HG02763 (cell line): ENCODE measurements around the gene SLC2A13.

ENCODE experiments used
- ATAC-seq: cut with Tn5 transposase; IDR thresholded peaks from one replicate; pipeline ENCODE4 v1.9.1; 2021; ENCODE audit warnings: mild to moderate bottlenecking, moderate library complexity; ENCODE audit not compliant: unreplicated experiment

Gene SLC2A13

GRCh38 chr12:40002178-40003169 is 103.4 kb downstream of the SLC2A13 start:
- ATAC-seq = no peak

DNA sequence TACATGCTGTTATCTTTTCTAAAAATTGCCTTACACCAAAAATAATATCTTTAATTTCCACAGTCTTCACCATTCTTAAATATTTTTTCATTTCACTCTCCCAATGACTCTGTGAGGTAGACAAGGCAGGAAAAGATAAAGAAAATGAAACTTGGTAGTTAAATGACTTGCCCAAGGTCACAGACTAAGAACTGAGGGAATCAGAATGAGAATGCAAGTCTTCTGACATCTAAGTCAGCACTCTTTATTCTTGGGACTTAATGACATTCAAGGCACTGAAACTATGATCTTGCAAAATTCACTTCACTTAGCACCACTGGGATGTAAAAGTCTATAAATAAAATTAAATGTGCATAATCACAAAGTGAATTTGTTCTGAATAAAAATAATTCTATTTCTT is 104.5 kb downstream of the SLC2A13 start:
- ATAC-seq = no peak

DNA sequence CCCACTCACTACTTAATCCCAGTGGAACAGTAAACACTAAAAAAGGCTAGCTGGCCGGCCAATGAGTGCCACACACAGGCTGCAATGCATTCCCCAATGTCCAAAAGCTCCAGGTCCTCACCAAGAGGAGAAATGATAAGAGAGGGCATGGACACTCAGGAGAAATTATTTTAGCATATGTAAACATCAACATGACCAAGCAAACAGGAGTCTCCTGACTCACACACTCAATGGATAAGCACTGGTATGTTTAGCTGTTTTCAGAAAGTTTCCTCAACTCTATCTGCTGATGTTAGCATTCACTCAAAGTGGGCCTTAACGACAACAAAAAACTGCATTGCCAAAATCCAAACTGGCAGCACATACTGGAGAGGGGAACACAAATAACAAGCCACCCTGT is 105.0 kb downstream of the SLC2A13 start:
- no peak for ATAC-seq

- ATAC-seq = no peak
Observed at GRCh38 chr12:39993268-39993667, 112.6 kb downstream of the SLC2A13 start.

DNA sequence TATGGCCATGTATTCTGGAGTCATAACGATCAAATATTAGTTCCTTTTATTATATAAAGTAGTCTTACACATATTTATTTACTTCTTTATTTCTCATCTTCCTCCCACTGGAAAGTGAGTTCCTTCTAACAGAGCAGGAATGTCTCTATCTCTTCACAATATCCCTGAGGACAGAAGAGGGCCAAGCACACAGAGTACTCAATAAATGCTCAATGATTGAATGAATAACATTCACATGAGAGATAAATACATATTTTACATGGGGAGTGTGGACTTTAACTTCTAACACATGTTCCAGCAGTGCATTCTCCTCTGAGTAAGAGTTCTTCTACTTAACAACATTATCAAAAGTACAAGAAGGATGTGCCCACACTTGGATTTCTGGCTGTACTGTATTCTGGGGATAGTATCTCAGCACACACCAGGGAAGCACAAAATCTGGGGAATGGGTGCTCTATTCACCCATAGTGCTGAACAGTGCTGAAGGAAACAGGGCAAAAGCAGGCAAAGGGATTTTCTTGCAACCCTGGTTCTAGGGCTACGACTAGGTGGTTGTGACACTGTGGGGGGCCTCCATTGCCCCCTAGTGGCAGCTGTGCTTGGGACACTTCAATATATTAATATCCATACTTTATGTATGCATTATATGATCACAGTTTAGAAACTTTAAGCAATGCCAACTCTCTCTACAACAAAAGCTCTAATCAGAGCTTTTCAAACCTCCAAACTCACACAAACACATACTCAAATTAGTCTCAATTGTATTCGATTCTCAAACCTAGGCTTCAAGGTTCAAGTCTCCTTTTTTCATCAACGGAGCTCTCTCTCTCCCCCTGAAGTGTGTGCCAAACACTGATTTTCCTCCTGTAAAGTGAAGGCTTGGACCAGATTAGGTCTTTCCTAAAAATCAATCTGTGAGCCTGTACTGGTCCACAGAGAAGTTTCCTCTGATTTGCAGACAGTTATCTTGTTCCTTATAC is 115.5 kb downstream of the SLC2A13 start:
- ATAC-seq = peak; percentile 93

DNA sequence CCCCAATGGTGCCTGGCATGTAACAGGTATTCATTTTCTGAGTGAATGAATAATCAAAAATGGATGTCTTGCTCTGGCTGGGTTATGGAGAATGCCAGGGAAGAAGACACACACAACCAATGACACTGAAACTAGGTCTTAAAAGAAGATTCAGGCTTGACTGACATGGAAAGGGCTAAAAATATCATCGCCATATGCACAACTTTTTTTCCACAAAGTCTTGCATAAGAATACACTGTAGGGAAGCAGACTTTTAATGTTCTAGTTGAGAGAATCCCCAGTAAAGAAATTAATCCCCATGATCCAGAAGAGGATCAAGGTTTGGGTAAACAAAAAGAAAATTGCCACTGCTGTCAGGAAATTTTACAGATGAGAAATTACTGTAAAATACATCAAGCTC is 116.4 kb downstream of the SLC2A13 start:
- ATAC-seq = no peak

DNA sequence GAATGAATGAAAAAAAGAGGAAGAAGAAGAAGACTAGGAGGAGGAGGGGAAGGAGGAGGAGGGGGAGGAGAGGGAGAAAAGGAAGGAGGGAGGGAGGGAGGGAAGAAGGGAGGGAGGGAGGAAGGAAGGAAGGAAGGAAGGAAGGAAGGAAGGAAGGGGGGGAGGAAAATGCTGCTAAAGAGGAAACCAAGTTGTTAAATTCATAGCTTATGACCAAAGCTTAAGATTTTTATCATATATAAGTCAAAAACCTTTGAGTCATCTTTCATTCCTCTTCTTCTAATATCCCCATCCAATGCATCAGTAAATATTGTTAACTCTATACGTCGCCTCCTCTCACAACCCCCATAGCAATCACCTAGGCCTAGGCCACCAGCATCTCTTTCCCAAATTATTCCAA is 117.3 kb downstream of the SLC2A13 start:
- no peak for ATAC-seq

DNA sequence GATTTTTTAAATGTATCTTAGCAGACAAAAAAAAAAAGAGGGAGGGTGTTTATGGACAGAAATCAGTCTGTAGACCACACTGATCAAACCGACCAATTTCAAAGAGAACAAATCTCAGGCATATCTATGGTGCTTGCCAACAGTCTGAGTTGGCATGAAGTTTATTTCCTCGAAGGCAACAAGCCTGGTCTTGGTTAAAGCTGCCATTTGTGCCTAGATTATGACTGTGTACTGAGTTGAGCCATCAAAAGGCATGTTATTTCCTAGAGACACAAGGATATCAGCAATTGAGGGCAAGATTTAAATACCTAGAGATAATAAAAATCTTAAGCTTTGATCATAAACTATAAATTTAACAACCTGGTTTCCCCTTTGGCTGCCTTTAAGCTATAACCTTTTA is 119.2 kb downstream of the SLC2A13 start:
- no peak for ATAC-seq

DNA sequence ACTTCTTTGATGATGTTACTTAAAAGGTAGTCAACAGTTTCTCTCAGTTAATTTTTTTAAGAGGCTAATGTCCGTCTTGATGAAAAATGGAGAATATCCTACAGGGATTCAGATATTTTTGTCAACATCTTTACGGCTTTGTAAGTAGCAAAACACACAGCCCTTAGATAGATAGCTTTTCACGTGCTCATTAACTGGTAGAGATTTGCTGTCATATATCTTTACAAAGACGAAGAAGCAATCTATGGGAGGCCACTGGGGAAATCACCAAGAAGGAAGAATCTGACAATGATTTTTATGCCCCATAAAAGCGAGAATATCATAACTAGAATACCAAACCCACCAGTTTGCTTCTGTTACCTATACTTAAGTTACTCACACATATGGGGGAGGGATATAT is 121.2 kb downstream of the SLC2A13 start:
- no peak for ATAC-seq

- no peak for ATAC-seq
Observed at GRCh38 chr12:39975374-39975918, 130.4 kb downstream of the SLC2A13 start.

DNA sequence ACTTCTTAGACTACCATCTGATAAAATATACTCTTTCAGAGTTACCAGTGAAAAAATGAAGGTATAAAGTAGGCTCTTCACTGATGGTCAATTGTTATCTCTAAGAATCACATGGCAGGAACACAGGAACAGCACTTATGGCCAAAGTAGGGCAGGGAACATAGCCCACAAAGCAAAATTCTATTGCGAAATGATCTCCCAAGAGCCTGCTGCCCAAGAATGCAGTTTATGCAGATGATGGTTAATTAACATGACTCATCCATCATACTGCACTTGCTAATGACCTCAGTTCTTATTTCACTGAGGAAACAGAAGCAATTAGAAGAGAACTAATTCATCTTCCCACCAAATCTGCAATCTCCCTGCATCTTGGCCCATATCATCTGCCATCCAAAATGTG is 133.8 kb downstream of the SLC2A13 start:
- ATAC-seq = no peak

DNA sequence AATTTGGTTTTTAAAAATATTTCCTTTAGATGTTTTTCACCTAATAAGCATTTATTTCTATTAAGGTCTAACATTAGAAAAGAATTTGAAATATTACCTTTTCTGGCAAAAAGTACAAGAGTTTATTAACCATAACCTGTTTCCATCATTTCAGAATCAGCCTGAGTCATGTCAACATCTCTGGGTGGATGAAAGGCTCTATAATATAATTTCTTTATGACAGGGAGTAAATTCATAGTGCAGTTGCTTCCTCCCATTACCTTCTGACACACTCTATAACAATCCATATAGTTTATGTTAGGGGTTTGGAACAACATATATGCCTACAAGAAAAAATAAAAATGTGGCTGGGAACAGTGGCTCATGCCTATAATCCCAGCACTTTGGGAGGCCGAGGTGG is 134.5 kb downstream of the SLC2A13 start:
- no peak for ATAC-seq

DNA sequence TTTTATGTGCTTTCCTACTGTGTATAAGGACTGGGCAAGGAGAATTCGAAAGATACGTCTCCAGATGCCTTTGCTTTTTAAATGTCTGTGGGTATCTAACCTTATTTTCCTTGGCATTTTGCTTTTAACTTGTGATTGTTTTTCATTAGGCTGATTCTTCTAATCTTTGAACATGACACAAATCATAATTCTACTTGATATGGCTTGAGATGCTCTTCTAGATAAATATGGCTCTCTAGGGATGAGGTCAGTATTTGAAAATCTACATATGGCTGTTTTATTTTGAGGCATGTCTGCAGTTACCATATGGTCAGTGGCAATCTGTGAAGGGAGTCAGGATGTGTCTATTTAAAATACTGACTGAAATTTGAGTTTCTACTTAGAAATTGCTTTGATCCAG is 139.2 kb downstream of the SLC2A13 start:
- no peak for ATAC-seq

- no peak for ATAC-seq
Observed at GRCh38 chr12:39966256-39966655, 139.6 kb downstream of the SLC2A13 start.

- ATAC-seq = no peak
Observed at GRCh38 chr12:39959467-39959866, 146.4 kb downstream of the SLC2A13 start.

DNA sequence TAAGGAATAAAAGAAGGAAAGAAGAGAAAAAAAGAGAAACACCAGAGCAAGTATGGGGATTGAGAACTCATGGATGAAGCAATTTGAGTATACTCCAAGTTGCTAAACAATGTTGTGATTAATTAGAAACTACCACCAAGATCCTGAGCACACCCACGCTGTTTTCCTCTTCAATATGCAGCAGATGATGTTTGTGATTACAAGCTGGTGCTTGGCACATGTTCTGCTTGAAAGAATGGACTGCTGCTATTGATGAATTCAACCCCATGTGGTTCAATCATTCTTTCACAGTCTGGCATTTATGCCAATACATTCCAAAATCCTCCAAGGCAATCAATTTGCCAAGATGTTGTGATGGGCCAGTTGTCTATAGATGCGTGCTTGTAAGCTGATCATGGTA is 146.8 kb downstream of the SLC2A13 start:
- ATAC-seq = no peak

- no peak for ATAC-seq
Observed at GRCh38 chr12:39958377-39958776, 147.5 kb downstream of the SLC2A13 start.

GRCh38 chr12:39956725-39957124 is 149.2 kb downstream of the SLC2A13 start:
- ATAC-seq = no peak

DNA sequence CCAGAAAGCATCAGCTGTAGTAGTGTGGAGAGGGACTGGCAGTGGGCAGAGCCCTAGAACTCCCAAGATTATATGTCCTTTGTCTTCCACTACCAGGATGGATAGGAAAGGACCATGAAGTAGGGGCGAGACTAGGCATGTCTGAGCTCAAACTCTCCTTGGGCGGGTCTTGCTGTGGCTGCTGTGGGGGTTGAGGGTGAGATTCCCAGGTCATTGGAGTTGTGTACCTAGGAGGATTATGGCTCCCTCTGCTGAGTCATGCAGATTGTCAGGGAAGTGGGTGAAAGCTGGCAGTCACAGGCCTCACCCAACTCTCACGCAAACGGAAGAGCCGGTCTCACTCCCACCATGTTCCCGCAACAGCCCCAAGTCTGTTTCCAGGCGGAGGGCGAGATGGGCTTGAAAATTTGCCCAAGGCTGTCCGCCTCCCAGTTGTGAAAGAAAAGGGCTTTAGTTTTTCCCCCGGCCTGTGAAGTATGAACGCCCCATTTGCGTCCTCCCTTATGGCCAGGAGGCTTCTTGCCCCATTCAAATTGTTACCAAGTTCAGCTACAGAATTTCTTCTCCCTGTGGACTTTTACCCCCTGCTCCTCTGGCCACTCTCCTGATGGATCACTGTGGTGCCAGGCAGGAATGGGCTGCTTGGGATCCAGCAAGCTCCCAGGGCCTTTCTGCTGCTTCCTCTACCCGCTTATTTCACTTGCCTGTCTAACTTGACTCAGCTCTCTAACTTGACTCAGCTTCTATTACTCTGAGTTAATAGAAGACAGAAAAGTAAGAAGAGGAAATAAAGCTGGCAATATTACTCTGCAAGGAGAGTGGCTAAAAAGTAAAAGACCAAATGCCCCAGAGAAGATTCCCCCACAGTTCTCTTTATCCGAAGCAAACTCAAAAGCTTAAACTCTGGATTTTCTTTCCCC is 159.3 kb downstream of the SLC2A13 start:
- ATAC-seq = no peak

DNA sequence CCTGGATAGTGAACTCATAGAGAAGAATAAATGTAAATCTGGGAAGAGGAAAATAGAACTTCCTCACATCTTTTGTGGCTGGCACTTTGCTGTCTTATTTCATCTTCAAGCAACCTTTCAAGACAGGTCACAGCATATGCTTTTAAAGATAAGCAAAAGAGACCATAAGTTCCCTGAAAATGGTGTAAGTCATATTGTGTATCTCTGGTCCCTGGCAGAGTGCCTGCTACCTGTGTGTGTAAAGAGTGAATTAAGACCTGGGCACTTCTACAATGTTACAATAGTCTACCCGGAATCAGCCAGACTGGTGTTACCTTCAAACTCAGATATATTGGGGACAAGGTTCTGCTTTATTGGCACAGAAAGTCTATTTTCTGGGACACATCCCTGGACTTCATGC is 168.8 kb downstream of the SLC2A13 start:
- ATAC-seq = no peak
